HepG2 (cell line): ENCODE results near the gene NELFB. TPM values are rescaled to one million over a fixed set of nuclear protein-coding genes. Genes with fewer than 3 reads are reported as not detected.

Source experiments
- ESRRA ChIP-seq: sonication (generic); formaldehyde crosslinking; IDR thresholded peaks from 2 replicates; pipeline ENCODE4 v1.5.1; 2020; ENCODE audit warnings: mild to moderate bottlenecking, low read depth, missing genetic modification reagents
- HNF4G ChIP-seq, 2 experiments: sonication (generic) in 1 of 2; formaldehyde crosslinking in 1 of 2; IDR thresholded peaks; 2 replicates each; pipeline versions ENCODE4 v1.4.0 to v1.6.1; 2011 to 2020; ENCODE audit warnings: borderline replicate concordance in 2 of 2, low read depth in 2 of 2, mild to moderate bottlenecking in 2 of 2, low read length in 1 of 2, missing genetic modification reagents in 1 of 2, moderate library complexity in 1 of 2
- HNRNPL ChIP-seq: fragments of 200-400 bp; formaldehyde crosslinking; IDR thresholded peaks from 2 replicates; pipeline ENCODE4 v1.6.1; 2017; ENCODE audit warnings: mild to moderate bottlenecking, low read depth, low read length
- HOXA5 ChIP-seq: sonication (generic); formaldehyde crosslinking; IDR thresholded peaks from 2 replicates; pipeline ENCODE4 v1.4.0; 2020; ENCODE audit warnings: missing genetic modification reagents
- KDM5B ChIP-seq: sonication (generic); formaldehyde crosslinking; IDR thresholded peaks from 2 replicates; pipeline ENCODE4 v1.4.0; 2020; ENCODE audit warnings: missing genetic modification reagents, mild to moderate bottlenecking, borderline replicate concordance
- NFE2L2 ChIP-seq: fragments of 150-350 bp; IDR thresholded peaks from 2 replicates; pipeline ENCODE4 v1.6.1; 2014; ENCODE audit warnings: low read length
- RAD21 ChIP-seq: fragments of 450-650 bp; formaldehyde crosslinking; IDR thresholded peaks from 2 replicates; pipeline ENCODE4 v1.5.0; 2020; ENCODE audit warnings: mild to moderate bottlenecking
- YEATS2 ChIP-seq: sonication (generic); formaldehyde crosslinking; IDR thresholded peaks from 2 replicates; pipeline ENCODE4 v1.4.0; 2020; ENCODE audit warnings: missing genetic modification reagents, borderline replicate concordance
- ZFX ChIP-seq: sonication (generic); formaldehyde crosslinking; IDR thresholded peaks from 2 replicates; pipeline ENCODE4 v1.4.0; 2020; ENCODE audit warnings: mild to moderate bottlenecking, low read depth, missing genetic modification reagents, moderate library complexity
- ZNF225 ChIP-seq: sonication (generic); formaldehyde crosslinking; IDR thresholded peaks from 2 replicates; pipeline ENCODE4 v1.4.0; 2020; ENCODE audit warnings: mild to moderate bottlenecking, missing genetic modification reagents
- ZNF589 ChIP-seq: sonication (generic); formaldehyde crosslinking; conservative IDR thresholded peaks from 2 replicates; pipeline ENCODE4 v1.8.0; 2022; ENCODE audit warnings: mild to moderate bottlenecking, moderate library complexity, missing genetic modification reagents
- ZNF75D ChIP-seq: sonication (generic); formaldehyde crosslinking; IDR thresholded peaks from 2 replicates; pipeline ENCODE4 v1.8.1; 2023; ENCODE audit warnings: missing genetic modification reagents, mild to moderate bottlenecking, borderline replicate concordance
- ZNF775 ChIP-seq: sonication (generic); formaldehyde crosslinking; IDR thresholded peaks from 2 replicates; pipeline ENCODE4 v1.4.0; 2020; ENCODE audit warnings: missing genetic modification reagents, mild to moderate bottlenecking, moderate library complexity, borderline replicate concordance
- polyA plus RNA-seq, 8 experiments: library from polyadenylated mRNA; depleted of rRNA in 3 of 8; stranded (reverse) in 7 of 8; unstranded in 1 of 8; fragments of >200 nt; fragmentation: Illumina TruSeq in 4 of 8; extraction: Trizol in 4 of 8; gene quantifications; 2 replicates each; pipeline versions ENCODE4 v1.2.1 to v1.2.3, GENCODE V29; 2011 to 2016; ENCODE audit warnings: low read depth in 4 of 8, missing spikeins in 1 of 8, mixed read lengths in 1 of 8; ENCODE audit not compliant: insufficient read depth in 1 of 8
- total RNA-seq, 5 experiments: library from RNA; depleted of rRNA; stranded (reverse); fragments of >200 nt; fragmentation: Illumina TruSeq; extraction: Trizol; gene quantifications; 2 replicates each; pipeline ENCODE4 v1.2.3, GENCODE V29; 2016; ENCODE audit warnings: low read depth in 1 of 5
- TF ChIP-seq, protein P1 (sequence below): sonication (generic); formaldehyde crosslinking; IDR thresholded peaks from 2 replicates; pipeline ENCODE4 v1.9.0; 2021; ENCODE audit warnings: missing genetic modification reagents, borderline replicate concordance
- TF ChIP-seq, protein P2 (sequence below), 2 experiments: sonication (generic) in 1 of 2; formaldehyde crosslinking in 1 of 2; IDR thresholded peaks; 2 replicates each; pipeline versions ENCODE4 v1.4.0 to v1.6.1; 2016 to 2020; ENCODE audit warnings: borderline replicate concordance in 1 of 2, low read depth in 1 of 2, mild to moderate bottlenecking in 1 of 2, missing genetic modification reagents in 1 of 2
- TF ChIP-seq, protein P3 (sequence below): sonication (generic); formaldehyde crosslinking; IDR thresholded peaks from 2 replicates; pipeline ENCODE4 v1.5.0; 2020; ENCODE audit warnings: mild to moderate bottlenecking, missing genetic modification reagents
- TF ChIP-seq, protein P4 (sequence below): sonication (generic); formaldehyde crosslinking; IDR thresholded peaks from 2 replicates; pipeline ENCODE4 v1.8.0; 2022; ENCODE audit warnings: mild to moderate bottlenecking, missing genetic modification reagents

The NELFB gene
- total and polyA plus RNA-seq, 2 of the 13 experiments (the other 11 are each of a cell fraction or from before 2014, with no cell fraction given): 26.5 to 45.8 TPM

DNA sequence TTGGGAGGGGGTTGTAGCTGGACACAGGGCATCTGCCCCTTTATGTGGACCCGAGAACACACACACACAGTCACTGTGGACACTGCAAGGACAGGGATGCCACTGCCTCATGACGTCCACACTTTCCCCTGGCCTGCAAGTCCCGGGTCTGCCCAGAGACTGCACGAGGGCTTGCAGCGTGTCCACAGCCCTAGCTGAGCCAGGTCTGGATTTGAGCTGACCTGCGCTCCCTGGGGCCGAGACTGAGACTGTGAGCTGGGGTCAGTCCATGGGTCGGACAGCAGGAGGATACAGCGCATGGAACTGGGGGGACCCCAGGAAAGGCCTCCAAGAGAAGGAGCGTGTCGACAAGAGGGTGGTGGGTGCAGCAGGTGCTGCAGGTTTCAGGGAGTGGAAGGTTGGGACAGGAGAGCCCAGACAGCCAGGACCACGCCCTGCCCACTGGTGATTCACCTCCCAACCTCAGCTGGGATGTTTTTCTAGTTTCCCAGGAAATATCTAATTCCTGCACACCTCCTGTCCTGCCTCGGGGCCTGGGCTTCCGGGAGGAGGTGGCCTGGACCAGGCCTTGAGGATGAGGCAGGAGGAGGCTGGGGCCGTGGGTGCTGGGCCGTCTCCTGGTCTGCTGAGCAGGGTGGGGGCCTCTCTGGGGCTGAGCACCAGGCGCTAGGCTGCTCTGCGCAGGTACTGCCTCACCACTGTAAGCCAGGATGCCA lies 28.6 kb upstream of the NELFB start (continued):
- TF ChIP-seq, protein P1, sequence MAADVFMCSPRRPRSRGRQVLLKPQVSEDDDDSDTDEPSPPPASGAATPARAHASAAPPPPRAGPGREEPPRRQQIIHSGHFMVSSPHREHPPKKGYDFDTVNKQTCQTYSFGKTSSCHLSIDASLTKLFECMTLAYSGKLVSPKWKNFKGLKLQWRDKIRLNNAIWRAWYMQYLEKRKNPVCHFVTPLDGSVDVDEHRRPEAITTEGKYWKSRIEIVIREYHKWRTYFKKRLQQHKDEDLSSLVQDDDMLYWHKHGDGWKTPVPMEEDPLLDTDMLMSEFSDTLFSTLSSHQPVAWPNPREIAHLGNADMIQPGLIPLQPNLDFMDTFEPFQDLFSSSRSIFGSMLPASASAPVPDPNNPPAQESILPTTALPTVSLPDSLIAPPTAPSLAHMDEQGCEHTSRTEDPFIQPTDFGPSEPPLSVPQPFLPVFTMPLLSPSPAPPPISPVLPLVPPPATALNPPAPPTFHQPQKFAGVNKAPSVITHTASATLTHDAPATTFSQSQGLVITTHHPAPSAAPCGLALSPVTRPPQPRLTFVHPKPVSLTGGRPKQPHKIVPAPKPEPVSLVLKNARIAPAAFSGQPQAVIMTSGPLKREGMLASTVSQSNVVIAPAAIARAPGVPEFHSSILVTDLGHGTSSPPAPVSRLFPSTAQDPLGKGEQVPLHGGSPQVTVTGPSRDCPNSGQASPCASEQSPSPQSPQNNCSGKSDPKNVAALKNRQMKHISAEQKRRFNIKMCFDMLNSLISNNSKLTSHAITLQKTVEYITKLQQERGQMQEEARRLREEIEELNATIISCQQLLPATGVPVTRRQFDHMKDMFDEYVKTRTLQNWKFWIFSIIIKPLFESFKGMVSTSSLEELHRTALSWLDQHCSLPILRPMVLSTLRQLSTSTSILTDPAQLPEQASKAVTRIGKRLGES (CRISPR knock-in tag): no peak
- TF ChIP-seq ZNF775 (no peak), YEATS2 (CRISPR knock-in tag) (no peak), ZNF589 (CRISPR knock-in tag) (no peak), ESRRA (CRISPR knock-in tag) (no peak), ZNF75D (CRISPR knock-in tag) (no peak), ZFX (CRISPR knock-in tag) (no peak), HOXA5 (CRISPR knock-in tag) (no peak), ZNF225 (CRISPR knock-in tag) (no peak), HNRNPL (no peak), RAD21 (CRISPR knock-in tag) (no peak), KDM5B (CRISPR knock-in tag) (no peak), HNF4G (IDR thresholded peaks at IDR 0.05; ENCODE audit: borderline replicate concordance, low read depth, low read length) (no peak), HNF4G (CRISPR knock-in tag; IDR thresholded peaks at IDR 0.05; ENCODE audit: borderline replicate concordance, low read depth) (no peak), NFE2L2 (no peak)
- TF ChIP-seq, protein P2, sequence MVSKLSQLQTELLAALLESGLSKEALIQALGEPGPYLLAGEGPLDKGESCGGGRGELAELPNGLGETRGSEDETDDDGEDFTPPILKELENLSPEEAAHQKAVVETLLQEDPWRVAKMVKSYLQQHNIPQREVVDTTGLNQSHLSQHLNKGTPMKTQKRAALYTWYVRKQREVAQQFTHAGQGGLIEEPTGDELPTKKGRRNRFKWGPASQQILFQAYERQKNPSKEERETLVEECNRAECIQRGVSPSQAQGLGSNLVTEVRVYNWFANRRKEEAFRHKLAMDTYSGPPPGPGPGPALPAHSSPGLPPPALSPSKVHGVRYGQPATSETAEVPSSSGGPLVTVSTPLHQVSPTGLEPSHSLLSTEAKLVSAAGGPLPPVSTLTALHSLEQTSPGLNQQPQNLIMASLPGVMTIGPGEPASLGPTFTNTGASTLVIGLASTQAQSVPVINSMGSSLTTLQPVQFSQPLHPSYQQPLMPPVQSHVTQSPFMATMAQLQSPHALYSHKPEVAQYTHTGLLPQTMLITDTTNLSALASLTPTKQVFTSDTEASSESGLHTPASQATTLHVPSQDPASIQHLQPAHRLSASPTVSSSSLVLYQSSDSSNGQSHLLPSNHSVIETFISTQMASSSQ (IDR thresholded peaks at IDR 0.05; ENCODE audit: low read depth): no peak
- TF ChIP-seq, protein P2 (CRISPR knock-in tag; IDR thresholded peaks at IDR 0.05; ENCODE audit: borderline replicate concordance): no peak
- TF ChIP-seq, protein P3, sequence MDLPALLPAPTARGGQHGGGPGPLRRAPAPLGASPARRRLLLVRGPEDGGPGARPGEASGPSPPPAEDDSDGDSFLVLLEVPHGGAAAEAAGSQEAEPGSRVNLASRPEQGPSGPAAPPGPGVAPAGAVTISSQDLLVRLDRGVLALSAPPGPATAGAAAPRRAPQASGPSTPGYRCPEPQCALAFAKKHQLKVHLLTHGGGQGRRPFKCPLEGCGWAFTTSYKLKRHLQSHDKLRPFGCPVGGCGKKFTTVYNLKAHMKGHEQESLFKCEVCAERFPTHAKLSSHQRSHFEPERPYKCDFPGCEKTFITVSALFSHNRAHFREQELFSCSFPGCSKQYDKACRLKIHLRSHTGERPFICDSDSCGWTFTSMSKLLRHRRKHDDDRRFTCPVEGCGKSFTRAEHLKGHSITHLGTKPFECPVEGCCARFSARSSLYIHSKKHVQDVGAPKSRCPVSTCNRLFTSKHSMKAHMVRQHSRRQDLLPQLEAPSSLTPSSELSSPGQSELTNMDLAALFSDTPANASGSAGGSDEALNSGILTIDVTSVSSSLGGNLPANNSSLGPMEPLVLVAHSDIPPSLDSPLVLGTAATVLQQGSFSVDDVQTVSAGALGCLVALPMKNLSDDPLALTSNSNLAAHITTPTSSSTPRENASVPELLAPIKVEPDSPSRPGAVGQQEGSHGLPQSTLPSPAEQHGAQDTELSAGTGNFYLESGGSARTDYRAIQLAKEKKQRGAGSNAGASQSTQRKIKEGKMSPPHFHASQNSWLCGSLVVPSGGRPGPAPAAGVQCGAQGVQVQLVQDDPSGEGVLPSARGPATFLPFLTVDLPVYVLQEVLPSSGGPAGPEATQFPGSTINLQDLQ: no peak
- TF ChIP-seq, protein P4, sequence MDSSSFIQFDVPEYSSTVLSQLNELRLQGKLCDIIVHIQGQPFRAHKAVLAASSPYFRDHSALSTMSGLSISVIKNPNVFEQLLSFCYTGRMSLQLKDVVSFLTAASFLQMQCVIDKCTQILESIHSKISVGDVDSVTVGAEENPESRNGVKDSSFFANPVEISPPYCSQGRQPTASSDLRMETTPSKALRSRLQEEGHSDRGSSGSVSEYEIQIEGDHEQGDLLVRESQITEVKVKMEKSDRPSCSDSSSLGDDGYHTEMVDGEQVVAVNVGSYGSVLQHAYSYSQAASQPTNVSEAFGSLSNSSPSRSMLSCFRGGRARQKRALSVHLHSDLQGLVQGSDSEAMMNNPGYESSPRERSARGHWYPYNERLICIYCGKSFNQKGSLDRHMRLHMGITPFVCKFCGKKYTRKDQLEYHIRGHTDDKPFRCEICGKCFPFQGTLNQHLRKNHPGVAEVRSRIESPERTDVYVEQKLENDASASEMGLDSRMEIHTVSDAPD (CRISPR knock-in tag): no peak
